GM19397 (cell line): Measurements from ENCODE around the gene CD180.

ENCODE experiments used
- ATAC-seq: cut with Tn5 transposase; IDR thresholded peaks from one replicate; pipeline ENCODE4 v1.9.1; 2021; ENCODE audit warnings: mild to moderate bottlenecking, moderate library complexity; ENCODE audit not compliant: unreplicated experiment

The CD180 gene

DNA sequence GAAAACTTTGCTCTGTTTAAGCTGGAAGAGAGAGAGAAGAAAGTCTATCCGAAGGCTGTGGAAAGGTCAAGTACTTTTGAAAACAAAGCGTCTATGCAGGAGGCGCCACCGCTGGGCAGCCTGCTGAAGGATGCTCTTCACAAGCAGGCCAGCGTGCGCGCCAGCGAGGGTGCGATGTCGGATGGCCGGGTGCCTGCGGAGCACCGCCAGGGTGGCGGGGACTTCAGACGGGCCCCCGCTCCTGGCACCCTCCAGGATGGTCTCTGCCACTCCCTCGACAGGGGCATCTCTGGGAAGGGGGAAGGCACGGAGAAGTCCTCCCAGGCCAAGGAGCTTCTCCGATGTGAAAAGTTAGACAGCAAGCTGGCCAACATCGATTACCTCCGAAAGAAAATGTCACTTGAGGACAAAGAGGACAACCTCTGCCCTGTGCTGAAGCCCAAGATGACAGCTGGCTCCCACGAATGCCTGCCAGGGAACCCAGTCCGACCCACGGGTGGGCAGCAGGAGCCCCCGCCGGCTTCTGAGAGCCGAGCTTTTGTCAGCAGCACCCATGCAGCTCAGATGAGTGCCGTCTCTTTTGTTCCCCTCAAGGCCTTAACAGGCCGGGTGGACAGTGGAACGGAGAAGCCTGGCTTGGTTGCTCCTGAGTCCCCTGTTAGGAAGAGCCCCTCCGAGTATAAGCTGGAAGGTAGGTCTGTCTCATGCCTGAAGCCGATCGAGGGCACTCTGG, 32.6 kb downstream of the CD180 start:
- no peak for ATAC-seq

DNA sequence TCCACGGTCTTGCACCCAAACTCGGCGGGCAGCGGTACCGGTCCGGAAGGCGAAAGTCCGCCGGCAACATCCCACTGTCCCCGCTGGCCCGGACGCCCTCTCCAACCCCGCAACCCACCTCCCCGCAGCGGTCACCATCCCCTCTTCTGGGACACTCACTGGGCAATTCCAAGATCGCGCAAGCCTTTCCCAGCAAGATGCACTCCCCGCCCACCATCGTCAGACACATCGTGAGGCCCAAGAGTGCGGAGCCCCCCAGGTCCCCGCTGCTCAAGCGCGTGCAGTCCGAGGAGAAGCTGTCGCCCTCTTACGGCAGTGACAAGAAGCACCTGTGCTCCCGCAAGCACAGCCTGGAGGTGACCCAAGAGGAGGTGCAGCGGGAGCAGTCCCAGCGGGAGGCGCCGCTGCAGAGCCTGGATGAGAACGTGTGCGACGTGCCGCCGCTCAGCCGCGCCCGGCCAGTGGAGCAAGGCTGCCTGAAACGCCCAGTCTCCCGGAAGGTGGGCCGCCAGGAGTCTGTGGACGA, 33.3 kb downstream of the CD180 start:
- no peak for ATAC-seq

DNA sequence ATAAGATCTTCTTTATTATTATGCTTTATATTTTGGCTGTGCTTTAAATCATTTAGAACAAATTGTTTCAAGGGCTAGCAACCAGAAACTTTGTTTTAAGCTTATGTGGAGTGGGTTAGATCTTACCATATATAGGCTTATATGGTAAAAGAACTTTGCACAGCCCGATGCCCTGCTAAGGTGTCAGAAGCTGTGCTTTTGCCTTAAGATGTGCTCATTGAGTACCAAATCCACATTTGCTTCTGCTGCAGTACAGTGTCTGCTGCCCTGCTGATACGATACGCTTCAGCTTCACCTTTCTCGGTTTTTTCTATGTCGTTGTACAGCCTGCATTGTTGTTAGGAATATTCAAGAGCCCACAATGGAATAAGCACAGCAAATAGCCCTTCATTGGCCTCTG, 34.8 kb downstream of the CD180 start:
- ATAC-seq, result no peak

DNA sequence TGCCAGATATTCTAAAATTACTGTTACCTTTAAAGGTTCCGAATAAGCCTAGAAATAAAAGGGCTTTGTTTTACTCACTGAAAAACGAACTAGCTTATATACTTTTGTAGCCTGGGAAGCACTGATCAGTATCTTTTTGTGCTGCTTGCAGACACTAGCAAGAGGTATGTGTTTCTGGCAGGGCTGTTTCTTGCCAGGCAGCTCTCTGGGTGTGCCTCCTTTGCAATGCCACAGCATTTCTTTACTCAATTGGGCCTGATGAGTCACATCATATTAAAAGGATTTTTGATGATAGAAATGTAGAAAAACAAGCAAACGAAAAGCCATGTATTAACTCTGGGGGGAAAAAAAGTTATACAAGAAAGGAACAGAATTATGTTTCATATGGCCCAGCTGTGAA, 35.6 kb downstream of the CD180 start:
- no peak for ATAC-seq

DNA sequence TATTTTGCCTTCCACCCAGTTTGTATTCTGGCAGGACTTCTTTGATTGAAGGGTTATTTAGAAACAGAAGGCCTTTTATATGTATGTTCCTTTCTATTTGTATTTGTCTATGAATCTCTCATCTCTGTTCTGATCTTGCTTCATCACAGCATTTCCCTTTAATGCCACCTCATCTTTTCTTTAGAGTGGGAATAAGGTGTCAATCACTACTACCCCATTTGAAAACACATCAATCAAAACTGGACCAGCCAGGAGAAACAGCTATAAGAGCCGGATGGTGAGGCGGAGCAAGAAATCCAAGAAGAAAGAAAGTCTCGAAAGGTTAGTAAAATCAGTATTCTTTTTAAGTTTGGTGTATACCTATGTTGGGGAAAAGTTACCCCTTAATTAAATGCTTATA, 36.3 kb downstream of the CD180 start:
- no peak for ATAC-seq

DNA sequence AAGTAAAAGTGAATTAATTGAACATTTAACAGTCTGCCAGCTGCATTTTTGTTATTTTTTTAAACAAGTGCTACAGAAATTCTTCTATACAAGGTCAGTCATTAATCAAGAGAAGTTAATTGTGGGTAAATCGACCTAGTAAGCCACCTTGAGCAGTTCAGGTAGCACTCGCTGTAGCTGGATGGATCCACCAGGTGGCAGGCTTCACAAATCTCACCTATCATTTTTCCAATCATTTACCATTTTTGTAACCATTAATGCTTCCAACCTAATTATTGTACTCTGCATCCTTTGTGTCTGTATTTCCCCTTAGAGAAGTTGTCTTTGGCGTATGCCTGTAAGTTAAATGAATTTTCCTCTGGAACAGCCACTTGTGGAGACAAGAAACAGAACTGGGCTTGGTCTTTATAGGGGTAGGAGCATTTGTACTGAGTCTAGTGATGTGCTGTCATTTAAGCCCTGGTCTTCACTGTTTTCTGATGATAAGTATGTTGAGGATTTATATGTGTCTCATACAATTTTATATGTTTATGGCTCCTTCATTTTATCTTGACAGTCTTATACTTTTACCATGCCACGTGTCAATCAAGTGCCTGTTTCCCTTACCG, 39.5 kb downstream of the CD180 start:
- ATAC-seq, result no peak

DNA sequence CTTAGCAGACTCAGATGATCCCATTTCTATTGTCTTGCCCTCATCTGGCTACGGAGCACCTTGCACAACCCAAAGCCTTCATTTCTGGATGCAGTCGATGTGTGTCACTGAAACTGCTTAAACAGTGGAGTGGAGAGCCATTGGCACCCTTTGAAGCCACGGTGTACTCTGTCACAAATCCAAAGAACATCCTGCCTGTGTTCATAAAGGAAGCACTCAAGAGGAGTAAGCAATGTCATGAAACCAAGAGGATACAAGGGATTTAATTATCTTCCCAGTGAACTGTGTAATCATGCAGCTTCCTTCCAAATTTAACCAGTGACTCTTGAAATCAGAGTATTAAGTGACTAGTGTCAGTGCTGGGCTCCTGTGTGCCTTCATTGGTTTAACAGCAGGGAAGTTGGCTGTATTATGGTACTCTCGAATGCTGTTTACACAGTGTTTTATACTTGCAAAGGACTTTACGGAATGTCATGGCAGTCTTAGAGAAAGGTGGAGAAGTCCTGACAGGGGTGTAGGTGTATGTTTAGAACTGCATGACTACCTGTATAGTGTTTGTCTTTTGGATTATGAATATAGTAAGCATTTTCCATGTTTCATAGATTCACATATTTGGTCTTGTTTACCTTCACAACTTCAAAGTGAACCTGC, 41.9 kb downstream of the CD180 start:
- ATAC-seq, result no peak

DNA sequence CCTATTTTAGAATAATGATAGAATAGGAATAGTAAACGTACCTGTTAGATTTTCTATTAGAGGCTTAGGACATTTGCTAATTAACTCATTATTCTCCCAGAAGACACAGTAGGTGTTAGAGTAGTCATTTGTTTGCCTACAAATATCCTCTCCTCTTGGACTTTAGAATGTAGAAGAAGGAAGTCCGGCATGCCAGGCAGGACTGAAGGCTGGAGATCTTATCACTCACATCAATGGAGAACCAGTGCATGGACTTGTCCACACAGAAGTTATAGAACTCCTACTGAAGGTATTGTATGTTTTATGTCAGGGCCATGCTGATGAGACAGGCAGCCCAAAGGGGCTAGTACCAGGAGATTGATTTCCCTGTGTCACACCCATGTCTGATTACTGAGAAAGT, 43.3 kb downstream of the CD180 start:
- no peak for ATAC-seq

DNA sequence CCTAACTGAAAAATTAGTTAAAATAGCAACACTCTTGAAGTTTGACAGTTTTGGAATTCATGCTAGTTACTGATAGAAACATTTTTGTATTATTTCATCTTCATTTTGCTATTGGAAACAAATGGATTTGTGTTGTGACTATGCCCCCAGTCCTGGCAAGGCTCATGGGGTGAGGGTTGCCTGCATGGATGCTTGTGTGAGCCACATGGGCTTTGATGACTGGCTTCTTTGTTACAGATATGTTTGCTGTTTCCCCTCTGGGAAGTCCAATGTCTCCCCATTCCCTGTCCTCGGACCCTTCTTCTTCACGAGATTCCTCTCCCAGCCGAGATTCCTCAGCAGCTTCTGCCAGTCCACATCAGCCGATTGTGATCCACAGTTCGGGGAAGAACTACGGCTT, 44.2 kb downstream of the CD180 start:
- no peak for ATAC-seq

DNA sequence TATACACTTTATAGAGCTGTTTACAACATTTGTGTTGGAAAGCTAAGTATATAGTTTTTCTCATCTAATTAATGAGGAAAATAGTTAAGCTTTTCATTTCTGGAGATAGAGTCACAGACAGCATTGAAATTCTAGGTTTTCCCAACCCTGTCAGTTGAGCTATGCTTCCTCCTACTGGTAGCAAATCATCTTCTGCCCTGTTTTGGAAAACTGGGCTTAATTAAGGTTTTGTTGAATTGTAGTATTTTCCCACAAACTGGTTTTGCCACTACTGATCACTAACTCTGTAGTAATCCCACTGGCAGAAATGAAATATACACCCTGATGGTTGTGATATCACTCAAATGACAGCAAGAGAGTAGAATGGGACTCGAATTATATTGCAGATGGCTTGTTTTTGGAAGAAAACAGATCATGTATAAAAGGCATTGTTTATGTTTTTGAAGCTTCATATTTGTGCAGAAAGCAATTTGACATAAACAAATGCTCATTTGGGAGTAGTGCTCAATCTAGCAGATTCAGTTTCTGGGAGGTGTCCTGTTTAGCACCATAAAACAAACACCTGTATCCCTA, 46.6 kb downstream of the CD180 start:
- ATAC-seq, result no peak

DNA sequence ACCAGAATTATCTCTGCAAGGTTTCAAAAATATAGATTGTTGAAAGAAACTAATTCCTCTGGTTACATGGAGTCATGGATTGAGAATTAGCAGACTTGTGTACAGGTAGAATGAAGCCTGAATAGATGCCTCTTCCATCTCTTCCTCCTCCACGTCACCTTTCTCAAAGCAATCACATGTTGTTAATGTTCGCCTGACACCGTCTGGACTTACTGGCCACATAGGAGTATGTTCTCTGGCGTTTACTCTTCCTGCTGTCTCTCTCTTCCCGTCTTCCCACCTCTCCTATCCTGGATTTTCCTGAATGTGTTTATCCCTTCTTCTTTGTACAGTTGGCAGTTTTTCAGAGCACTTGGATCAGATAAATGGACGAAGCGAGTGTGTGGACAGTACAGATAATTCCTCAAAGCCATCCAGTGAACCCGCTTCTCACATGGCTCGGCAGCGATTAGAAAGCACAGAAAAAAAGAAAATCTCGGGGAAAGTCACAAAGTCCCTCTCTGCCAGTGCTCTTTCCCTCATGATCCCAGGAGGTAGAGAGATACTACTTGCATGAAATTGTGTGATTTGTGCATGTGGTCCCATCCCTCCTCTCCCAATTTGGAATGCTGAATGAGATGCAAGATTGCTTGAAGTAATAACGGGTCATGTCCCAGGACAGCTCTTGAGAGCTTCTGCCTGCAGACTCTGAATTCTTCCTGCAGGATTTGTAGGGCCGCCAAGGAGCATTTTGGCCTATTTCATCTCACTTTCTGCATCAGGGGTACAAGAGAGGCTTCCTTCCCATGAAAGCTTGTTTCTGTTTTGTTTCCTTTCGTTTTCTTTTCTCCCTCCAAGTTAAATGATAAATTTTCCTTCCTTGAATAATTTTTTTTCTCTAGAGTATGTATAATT, 47.3 kb downstream of the CD180 start:
- no peak for ATAC-seq

DNA sequence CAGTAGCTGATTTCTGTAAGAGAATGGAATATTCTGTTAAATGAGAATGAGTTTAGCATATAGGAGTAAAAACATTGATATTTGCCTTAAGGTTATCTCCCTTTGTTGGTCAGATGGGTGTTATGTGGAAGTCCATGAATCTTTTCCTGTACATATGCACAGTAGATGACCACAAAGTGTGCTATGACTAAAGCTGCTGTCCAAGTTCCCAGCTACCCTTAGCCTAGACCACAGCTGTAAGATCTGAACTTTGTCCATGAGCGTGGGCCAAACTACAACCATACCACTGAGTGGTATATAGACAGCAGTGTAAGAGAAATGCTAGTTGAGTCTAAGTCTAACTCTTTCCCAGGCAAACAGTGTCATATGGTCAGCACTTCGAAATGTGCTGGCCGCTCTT, 48.8 kb downstream of the CD180 start:
- ATAC-seq, result no peak

DNA sequence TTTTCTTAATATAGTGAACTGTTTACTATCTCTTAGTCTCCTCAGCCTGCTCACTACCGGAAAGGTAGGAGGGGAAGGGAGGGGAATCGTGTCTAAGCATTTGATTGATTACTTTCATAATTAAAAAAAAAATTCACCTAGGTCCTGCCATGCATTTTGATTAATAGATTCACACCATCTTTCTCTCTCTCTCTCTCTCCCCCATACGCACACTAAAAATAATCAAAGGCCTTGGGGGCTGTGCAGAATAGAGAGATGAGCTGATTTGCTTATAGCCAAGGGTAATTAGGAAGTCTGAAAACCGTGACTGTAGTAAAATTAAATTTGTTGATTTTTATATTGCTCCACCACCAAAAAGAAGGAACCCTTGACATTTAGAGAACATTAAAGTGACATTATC, 49.6 kb downstream of the CD180 start:
- no peak for ATAC-seq

DNA sequence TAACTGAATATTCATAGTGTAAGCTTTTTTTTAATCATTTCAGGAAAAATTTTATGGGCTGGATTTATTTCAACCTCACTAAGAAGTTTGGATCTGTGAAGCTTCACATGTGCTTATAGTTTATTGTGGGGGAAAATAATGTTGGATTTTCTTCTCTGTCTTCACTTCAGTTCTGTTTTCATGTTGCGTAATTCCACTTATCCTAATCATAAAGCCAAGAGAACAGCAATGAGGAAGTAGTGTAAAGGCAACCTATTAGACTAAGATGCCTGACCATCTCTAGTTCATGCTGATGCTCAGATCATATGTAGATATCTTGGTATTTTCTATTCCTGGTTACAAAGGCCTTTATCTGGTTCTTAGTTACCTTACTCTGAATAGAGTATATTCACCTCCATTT, 50.0 kb downstream of the CD180 start:
- ATAC-seq, result no peak

DNA sequence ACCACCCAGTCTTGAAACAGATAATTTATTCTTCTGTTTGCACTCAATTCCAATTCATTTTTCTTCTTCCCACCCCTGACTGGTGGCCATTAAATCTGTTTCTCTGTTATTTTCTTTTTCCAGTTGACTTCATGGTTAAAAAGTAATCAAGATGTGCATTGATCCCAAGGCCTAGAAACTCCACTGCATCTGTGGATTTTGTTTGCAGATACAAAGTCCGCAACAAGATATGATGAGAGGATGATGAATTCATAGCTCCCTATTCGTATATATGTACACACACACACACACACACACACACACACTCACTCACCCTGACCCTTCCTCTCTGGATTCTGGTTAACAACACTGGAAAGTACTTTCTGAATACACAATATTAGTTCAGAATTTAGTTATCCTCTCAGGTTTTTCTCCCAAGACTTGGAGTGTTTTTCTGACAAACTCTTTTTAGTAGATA, 52.4 kb downstream of the CD180 start:
- ATAC-seq, result no peak

DNA sequence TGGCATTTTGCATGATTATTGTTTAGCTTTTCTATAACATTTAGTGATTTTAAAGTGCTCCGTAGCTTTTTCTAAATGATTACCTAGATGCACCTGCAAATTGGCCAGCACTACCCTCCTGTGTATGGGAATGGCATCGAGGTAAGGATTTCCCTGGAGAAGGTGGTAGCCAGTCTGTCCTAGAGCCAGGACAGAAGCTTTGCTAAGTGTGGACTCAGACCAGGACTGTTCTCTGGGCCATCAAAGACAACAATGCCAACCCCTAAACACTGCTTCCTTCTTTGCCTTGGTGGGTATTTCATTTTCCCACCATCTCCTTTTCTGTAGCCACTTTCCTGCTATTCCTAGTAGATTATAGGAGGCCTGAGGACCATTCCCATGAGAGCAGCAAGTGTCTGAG, 53.0 kb downstream of the CD180 start:
- ATAC-seq, result no peak

DNA sequence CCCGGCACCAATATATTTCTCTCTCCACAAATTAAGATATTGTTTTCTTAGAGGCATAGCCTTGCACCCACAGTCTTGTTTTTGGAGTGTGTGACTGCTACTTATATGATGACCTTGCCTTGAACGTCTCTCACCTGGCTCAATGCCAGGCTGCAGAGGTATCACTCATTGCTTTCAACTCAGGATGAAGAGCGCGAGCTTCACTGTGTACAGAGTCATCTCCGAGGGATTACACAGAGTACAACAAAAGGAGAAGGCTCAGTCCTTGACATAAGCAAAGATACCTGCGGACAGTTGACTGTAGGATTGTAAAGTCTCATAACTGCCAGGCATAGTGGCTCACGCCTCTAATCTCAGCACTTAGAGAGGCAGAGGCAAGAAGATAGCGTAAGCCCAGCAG, 53.8 kb downstream of the CD180 start:
- ATAC-seq, result no peak

DNA sequence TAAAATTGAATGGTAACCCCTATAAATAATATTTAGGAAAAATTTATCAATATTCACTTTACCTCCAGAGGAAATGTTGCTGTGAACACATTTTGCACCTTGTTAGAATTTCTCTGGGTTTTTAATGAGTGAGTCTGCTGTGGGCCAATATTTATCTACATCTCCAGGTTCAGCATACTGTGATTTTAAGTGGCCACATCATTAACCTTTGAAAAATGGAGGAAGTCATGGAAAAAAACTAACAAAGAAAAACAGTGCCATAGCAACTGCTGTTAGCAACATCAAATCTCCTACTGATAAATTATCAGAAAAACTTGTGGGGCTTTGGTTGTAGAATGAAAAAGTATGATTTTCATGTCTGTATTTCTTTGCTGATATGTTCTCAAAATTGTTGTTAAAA, 55.0 kb downstream of the CD180 start:
- no peak for ATAC-seq

DNA sequence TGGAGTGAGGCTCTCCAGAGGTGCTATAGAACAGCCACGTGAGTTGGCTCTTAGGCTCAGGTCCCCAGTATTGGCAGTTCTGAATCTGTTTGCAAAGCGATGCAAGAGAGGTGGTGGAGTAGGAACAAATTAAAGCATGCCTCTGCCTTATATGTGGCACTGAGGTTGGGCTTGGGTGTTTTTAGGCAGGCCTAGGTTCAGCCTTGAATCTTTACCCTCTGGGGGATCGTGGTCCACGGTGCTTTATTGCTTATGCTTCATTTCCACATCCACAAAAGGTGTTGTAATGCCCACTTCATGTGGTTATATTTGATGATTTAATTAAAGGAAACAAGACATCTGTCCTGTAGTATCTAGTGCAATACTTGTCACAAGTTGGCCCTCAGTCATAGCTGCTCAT, 56.2 kb downstream of the CD180 start:
- no peak for ATAC-seq

DNA sequence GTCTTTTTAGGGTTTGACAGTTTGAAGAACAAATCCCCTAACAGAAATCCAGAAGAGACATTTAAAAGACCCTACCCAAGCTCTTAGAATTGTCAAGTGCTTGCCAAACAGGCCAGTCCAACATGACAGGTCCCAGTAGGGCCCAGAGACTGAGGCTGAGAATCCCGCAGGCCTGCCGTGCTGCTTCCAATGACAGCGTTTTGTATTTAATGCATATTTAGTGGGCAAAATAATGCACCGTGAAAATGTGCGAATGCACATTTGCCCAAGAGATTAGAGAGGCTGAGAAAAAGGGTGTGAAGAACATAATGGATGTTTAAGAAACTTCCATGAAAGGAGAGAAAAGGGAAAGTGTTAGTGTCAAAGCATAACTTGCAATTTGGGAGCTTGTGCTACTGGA, 57.6 kb downstream of the CD180 start:
- ATAC-seq, result no peak
